HG03039 (cell line): ENCODE measurements around the gene CD44.
"Not testable (repeated sequence)": the region's sequence is repeated elsewhere in the genome, so short reads cannot be mapped to it uniquely, and the experiment has no call there.

Source experiments
- ATAC-seq: cut with Tn5 transposase; IDR thresholded peaks from one replicate; pipeline ENCODE4 v1.9.1; 2021; ENCODE audit warnings: mild to moderate bottlenecking, moderate library complexity; ENCODE audit not compliant: unreplicated experiment

CD44 gene

DNA sequence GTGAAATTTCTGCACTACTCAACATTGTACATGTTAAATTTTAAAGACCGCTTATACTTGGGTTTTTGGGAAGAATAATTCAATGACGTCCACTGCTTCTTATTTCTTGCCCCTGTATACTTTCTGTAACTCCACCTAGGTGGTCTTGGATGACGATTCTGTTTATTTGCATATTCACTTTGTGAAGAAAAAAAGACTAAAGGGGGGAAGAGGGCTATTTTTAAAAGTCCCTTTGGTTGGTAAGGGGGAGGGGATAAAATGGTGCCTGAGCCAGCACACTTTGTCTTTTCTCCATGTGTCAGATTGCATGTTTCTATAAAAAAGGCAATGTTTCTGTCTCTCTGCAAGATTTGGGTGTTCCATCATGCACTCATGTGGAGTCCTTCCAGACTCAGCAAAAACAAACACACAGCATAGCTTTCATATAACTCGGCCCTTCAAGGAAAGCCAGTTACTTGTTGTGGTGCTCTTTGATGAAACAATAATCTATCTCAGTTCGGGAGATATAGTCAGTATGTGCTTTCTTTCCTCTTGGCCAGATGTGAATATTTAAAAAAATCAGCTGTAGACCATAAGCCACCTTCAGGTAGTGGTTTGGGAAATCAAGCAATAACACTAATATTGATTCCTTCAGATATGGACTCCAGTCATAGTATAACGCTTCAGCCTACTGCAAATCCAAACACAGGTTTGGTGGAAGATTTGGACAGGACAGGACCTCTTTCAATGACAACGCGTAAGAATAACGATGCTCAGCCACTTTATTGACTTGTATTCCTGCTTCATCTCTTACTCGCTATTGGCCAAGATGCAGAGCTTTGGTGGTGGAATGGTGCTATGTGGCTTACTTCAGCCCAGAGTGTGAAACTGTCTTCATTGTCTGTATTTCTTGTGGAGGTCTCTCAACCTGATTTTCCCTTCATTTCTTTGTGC is 68.8 kb downstream of the CD44 start:
- ATAC-seq = no peak

GRCh38 chr11:35208795-35209194 is 69.8 kb downstream of the CD44 start:
- ATAC-seq = no peak

DNA sequence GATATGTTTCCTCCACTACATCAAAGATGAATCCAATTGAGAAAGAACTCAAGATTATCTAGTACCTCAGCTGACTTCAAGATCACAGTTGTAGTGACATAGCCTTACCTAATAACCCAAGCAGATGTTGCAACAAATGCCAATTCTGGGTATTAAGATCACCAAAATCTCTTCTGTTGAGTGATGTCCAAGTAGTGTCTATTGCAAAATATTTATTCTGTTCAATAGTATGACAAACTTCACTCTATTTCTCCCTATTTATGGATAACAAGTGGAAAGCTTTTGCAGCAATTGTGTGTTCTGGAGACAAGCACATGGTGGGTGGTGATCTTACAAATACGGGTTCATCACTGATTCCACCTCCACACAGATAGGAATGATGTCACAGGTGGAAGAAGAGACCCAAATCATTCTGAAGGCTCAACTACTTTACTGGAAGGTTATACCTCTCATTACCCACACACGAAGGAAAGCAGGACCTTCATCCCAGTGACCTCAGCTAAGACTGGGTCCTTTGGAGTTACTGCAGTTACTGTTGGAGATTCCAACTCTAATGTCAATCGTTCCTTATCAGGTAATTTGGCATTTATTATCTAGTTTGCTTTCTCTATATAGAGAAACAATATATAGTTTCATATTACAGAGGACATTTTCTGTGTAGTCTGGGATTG is 72.0 kb downstream of the CD44 start:
- ATAC-seq = no peak

GRCh38 chr11:35211952-35212351 is 73.0 kb downstream of the CD44 start:
- ATAC-seq = no peak

DNA sequence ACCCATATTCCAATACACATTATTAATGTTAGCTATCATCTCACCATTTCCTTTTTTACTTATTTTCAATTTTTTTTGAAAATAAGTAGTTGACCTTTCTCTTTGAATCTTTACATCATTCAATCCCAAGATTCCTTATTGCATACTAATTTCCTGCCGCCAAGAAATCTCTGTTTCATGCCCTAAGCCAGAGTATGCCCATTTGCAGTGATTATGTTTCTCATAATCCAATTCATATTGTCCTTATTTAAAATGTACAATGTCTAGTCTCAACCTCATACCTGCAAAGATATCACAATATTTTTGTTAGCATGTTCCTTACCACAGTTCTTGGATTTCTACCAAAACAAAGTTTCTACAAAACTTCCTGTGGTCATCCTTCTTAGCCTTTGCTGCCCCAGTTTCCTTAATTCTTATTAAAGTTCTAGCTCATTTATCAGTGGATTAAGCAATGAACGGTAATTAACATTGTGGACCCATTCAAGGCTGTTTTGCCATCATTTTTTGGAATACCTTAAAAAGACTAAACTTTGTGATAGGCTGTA is 75.3 kb downstream of the CD44 start:
- ATAC-seq = no peak

DNA sequence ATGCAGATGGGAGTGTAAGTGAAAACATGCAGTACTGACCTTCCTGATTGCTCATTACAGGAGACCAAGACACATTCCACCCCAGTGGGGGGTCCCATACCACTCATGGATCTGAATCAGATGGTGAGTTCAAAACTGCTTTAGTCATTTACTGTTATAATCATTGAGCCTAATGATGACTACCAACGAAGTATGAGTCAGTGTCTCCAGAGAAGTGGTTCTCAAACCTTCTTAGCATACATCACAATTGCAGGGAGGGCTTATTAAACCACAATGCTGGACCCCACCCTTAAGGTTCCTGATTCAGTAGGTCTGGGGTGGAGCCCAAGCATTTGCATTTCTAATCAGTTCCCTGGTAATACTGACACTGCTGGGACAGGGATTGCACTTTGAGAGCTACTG is 75.8 kb downstream of the CD44 start:
- ATAC-seq = no peak

DNA sequence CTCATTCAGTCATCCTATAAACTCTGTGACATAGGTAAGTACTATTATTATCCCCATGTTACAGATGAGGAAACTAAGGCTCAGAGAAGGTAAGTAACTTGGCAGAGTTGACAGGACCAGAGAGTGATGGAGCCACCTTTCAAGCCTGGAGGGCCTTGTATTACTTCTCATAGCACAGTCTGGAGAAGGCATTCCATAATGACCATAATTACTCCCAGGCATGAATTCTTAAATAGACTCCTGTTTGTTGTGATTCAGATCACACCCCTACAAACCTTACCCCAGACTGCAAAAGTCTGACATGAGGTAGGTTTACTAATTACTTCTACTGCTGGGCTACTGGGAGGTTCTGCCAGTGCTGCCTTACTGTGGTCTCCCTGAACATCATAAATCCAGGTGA is 77.0 kb downstream of the CD44 start:
- no peak for ATAC-seq

- no peak for ATAC-seq
These were observed 78.1 kb downstream of the CD44 start for GRCh38 chr11:35216962-35217678.

- ATAC-seq = no peak
These were observed 80.0 kb downstream of the CD44 start for GRCh38 chr11:35218956-35219355.

GRCh38 chr11:35223371-35223796 is 84.4 kb downstream of the CD44 start:
- no peak for ATAC-seq

- ATAC-seq = no peak
These were observed 85.0 kb downstream of the CD44 start for GRCh38 chr11:35223991-35224390.

GRCh38 chr11:35225946-35226520 is 87.1 kb downstream of the CD44 start:
- no peak for ATAC-seq

GRCh38 chr11:35226756-35227155 is 87.8 kb downstream of the CD44 start:
- not testable (repeated sequence) for ATAC-seq

GRCh38 chr11:35227576-35228327 is 88.8 kb downstream of the CD44 start:
- ATAC-seq = no peak

GRCh38 chr11:35228328-35228725 is 89.4 kb downstream of the CD44 start:
- no peak for ATAC-seq

DNA sequence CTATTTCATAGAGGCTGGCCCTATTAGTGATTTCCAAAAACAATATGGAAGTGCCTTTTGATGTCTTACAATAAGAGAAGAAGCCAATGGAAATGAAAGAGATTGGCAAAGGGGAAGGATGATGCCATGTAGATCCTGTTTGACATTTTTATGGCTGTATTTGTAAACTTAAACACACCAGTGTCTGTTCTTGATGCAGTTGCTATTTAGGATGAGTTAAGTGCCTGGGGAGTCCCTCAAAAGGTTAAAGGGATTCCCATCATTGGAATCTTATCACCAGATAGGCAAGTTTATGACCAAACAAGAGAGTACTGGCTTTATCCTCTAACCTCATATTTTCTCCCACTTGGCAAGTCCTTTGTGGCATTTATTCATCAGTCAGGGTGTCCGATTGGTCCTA is 91.4 kb downstream of the CD44 start:
- ATAC-seq = no peak

DNA sequence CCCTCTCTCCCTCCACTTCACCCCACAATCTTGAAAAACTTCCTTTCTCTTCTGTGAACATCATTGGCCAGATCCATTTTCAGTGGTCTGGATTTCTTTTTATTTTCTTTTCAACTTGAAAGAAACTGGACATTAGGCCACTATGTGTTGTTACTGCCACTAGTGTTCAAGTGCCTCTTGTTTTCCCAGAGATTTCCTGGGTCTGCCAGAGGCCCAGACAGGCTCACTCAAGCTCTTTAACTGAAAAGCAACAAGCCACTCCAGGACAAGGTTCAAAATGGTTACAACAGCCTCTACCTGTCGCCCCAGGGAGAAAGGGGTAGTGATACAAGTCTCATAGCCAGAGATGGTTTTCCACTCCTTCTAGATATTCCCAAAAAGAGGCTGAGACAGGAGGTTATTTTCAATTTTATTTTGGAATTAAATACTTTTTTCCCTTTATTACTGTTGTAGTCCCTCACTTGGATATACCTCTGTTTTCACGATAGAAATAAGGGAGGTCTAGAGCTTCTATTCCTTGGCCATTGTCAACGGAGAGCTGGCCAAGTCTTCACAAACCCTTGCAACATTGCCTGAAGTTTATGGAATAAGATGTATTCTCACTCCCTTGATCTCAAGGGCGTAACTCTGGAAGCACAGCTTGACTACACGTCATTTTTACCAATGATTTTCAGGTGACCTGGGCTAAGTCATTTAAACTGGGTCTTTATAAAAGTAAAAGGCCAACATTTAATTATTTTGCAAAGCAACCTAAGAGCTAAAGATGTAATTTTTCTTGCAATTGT is 92.3 kb downstream of the CD44 start:
- no peak for ATAC-seq

GRCh38 chr11:35232891-35233330 is 93.9 kb downstream of the CD44 start:
- no peak for ATAC-seq

DNA sequence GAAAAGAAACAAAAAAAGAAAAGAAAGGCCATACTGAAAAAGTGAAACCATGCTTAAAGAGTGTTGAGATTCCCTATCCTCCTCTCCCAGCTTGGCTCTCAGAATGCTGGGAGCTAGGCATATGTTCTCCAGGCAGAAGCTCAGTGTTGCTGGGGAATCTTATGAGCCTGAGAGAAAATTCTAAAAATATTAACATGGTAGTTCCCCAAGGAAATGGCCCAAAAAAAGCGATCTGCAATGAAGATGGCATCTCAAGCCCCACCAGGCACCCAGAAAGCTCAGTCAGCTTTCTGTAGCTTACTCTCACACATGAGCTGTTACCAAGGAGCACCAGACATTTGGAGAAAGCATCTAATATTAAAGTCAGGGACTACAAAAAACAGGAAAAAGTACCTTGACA is 94.5 kb downstream of the CD44 start:
- ATAC-seq = no peak
